Transverse colon (tissue), 4 donors: Measurements from ENCODE around the gene STXBP1. TPM values are rescaled to one million over a fixed set of nuclear protein-coding genes. Genes with fewer than 3 reads are reported as not detected.

Experiments
- DNase-seq: peaks from one replicate; pipeline ENCODE4 v3.0.0-alpha.2; 2019
- H3K27ac ChIP-seq, 4 donors: fragments of 200-600 bp; sonication (generic); 2 replicates each; pipeline ENCODE4 v1.5.1; 2016 to 2018; ENCODE audit warnings: inconsistent platforms in 4 of 4
- H3K27me3 ChIP-seq: fragments of 200-600 bp; sonication (generic); 2 replicates; pipeline ENCODE4 v1.5.1; 2017; ENCODE audit warnings: inconsistent platforms
- H3K36me3 ChIP-seq, 4 donors: fragments of 200-600 bp; sonication (generic); 2 replicates each; pipeline ENCODE4 v1.5.1; 2017 to 2019; ENCODE audit warnings: inconsistent platforms in 4 of 4
- H3K4me1 ChIP-seq, 4 donors: fragments of 200-600 bp; sonication (generic); 2 replicates each; pipeline ENCODE4 v1.5.1; 2017 to 2020; ENCODE audit warnings: inconsistent platforms in 4 of 4
- H3K4me3 ChIP-seq, 4 donors: fragments of 200-600 bp; sonication (generic); 1 replicate in 1 of 4; 2 replicates in 3 of 4; pipeline versions ENCODE4 v1.5.1 to v1.6.1; 2017 to 2019; ENCODE audit warnings: inconsistent platforms in 4 of 4
- H3K9me3 ChIP-seq, 2 donors: fragments of 200-600 bp; sonication (generic); 2 replicates each; pipeline ENCODE4 v1.5.1; 2017 to 2019; ENCODE audit warnings: inconsistent platforms in 2 of 2
- EP300 ChIP-seq: sonication (generic); formaldehyde crosslinking; IDR thresholded peaks from one replicate; pipeline ENCODE4 v1.6.1; 2017; ENCODE audit warnings: antibody characterized with exemption, low read depth
- POLR2A ChIP-seq: fragments of 450-650 bp; IDR thresholded peaks from one replicate; pipeline ENCODE4 v1.6.1; 2016; ENCODE audit warnings: antibody characterized with exemption, mild to moderate bottlenecking, moderate library complexity
- POLR2AphosphoS5 ChIP-seq, 3 donors: sonication (generic); formaldehyde crosslinking; IDR thresholded peaks; one replicate each; pipeline ENCODE4 v1.6.1; 2016; ENCODE audit warnings: antibody characterized with exemption in 3 of 3
- WGBS, 2 donors: methylation state at CpG; one replicate each; pipeline ENCODE4 v1.1.5; 2018; ENCODE audit warnings: low coverage in 1 of 2; 5-methylcytosine and 5-hydroxymethylcytosine counted together
- in situ Hi-C, 4 donors: fragments of 200-750 bp; cut with MboI; loops; one replicate each; pipeline versions ENCODE4 v1.15.0 to v1.15.1; 2017; ENCODE audit warnings: low sequenced_read_pairs in 3 of 4, low pct_ligation_motif_present in 1 of 4, low pct_unique_long_range_greater_than_20kb in 1 of 4
- intact Hi-C: fragments of 100-400 bp; cut with DNase I; formaldehyde crosslinking; loops from one replicate; pipeline ENCODE4 v1.15.1; 2023; ENCODE audit warnings: low total_unique reads
- total RNA-seq, 4 donors: library from RNA; depleted of rRNA; stranded (reverse); fragments of >200 nt; gene quantifications; one replicate each; pipeline ENCODE4 v1.1.0, GENCODE V29; 2016
- TF ChIP-seq, protein P1 (sequence below), 5 experiments: fragments of 200-600 bp in 3 of 5; fragments of 450-650 bp in 2 of 5; sonication (generic) in 3 of 5; IDR thresholded peaks; 1 replicate in 2 of 5; 2 replicates in 3 of 5; pipeline ENCODE4 v1.5.1; 2016 to 2017; ENCODE audit warnings: antibody characterized with exemption in 5 of 5, inconsistent platforms in 3 of 5, mild to moderate bottlenecking in 2 of 5, moderate library complexity in 1 of 5

The STXBP1 gene
- total RNA-seq, 4 donors from 2014 or later = 7.9 to 193 (median 13.3) TPM

DNA sequence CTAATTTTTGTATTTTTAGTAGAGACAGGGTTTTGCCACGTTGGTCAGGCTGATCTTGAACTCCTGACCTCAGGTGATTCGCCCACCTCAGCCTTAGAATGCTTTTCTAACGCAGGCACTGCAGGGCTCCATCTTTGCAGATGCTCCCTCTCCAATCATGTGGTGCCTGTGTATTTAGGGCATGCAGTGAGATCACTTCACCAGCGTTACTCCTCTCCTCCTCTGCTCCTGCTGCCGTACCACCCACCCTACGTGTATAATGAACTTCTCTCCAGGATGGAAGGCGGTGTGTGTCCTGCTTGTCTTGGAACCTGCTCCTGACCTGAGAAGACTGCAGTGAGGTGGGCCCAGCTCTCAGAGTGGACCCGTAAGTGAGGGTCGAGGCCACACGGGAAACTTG is 81.1 kb downstream of the STXBP1 start:
- WGBS, 2 donors = 84 to 94% methylated on average over 6 to 10 of the region's 10 CpGs
- no peak overlapping the region for H3K4me3 ChIP-seq
- no peaks in the 10 kb centered on the region for H3K27me3 ChIP-seq
- in situ Hi-C loops (no loop called here), intact Hi-C loops (no loop called here)
- H3K36me3 ChIP-seq = no peaks in the 10 kb centered on the region
- H3K4me1 ChIP-seq = no peaks in the 10 kb centered on the region
- no peak overlapping the region for H3K27ac ChIP-seq
- TF ChIP-seq POLR2A (no peak), POLR2AphosphoS5 (IDR thresholded peaks at IDR 0.05) (no peak), EP300 (no peak)
- TF ChIP-seq, protein P1, sequence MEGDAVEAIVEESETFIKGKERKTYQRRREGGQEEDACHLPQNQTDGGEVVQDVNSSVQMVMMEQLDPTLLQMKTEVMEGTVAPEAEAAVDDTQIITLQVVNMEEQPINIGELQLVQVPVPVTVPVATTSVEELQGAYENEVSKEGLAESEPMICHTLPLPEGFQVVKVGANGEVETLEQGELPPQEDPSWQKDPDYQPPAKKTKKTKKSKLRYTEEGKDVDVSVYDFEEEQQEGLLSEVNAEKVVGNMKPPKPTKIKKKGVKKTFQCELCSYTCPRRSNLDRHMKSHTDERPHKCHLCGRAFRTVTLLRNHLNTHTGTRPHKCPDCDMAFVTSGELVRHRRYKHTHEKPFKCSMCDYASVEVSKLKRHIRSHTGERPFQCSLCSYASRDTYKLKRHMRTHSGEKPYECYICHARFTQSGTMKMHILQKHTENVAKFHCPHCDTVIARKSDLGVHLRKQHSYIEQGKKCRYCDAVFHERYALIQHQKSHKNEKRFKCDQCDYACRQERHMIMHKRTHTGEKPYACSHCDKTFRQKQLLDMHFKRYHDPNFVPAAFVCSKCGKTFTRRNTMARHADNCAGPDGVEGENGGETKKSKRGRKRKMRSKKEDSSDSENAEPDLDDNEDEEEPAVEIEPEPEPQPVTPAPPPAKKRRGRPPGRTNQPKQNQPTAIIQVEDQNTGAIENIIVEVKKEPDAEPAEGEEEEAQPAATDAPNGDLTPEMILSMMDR (IDR thresholded peaks at IDR 0.05) = no peak
- H3K9me3 ChIP-seq = no peaks in the 10 kb centered on the region
- no peak for DNase-seq

DNA sequence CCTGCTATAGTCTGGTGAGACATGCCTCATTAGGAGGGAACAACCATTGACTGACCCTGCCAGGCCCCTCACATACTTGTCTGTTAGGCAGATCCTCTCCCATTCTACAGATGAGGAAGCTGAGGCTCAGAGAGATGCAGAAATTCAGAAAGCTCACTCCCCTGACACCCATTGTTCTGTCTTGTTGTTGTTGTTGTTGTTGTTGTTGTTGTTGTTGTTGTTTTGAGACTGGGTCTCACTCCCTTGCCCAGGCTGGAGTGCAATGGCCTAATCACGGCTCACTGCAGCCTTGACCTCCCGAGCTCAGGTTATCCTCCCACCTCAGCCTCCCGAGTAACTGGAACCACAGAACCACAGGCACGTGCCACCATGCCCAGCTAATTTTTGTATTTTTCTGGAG is 81.6 kb downstream of the STXBP1 start:
- Histone ChIP-seq H3K27ac (no peak overlapping the region), H3K36me3 (no peaks in the 10 kb centered on the region), H3K27me3 (no peaks in the 10 kb centered on the region), H3K4me3 (no peak overlapping the region), H3K4me1 (peaks cover 0 to under 1% (median 0%) of the 10 kb centered on the region in 4 donors), H3K9me3 (no peaks in the 10 kb centered on the region)
- TF ChIP-seq POLR2AphosphoS5 (IDR thresholded peaks at IDR 0.05) = no peak
- TF ChIP-seq, protein P1 (IDR thresholded peaks at IDR 0.05) = no peak
- no peak for TF ChIP-seq POLR2A
- TF ChIP-seq EP300 = no peak
- in situ Hi-C loops (no loop called here), intact Hi-C loops (no loop called here)
- DNase-seq = no peak
- WGBS, 2 donors = 86 to 94% methylated on average over 4 of the region's 4 CpGs

GRCh38 chr9:127694890-127695720 is 83.0 kb downstream of the STXBP1 start:
- TF ChIP-seq, protein P1 (IDR thresholded peaks at IDR 0.05) = no peak
- TF ChIP-seq EP300 (no peak), POLR2A (no peak), POLR2AphosphoS5 (IDR thresholded peaks at IDR 0.05) (no peak)
- no peaks in the 10 kb centered on the region for H3K9me3 ChIP-seq
- no peaks in the 10 kb centered on the region for H3K27me3 ChIP-seq
- intact Hi-C loops (no loop called here), in situ Hi-C loops (no loop called here)
- peaks cover 0 to 12% (median 7%) of the 10 kb centered on the region in 4 donors for H3K4me1 ChIP-seq
- WGBS, 2 donors = 33 to 56% methylated on average over 1 to 9 of the region's 9 CpGs
- no peak for DNase-seq
- no peak overlapping the region for H3K27ac ChIP-seq
- no peaks in the 10 kb centered on the region for H3K36me3 ChIP-seq
- no peak overlapping the region for H3K4me3 ChIP-seq

DNA sequence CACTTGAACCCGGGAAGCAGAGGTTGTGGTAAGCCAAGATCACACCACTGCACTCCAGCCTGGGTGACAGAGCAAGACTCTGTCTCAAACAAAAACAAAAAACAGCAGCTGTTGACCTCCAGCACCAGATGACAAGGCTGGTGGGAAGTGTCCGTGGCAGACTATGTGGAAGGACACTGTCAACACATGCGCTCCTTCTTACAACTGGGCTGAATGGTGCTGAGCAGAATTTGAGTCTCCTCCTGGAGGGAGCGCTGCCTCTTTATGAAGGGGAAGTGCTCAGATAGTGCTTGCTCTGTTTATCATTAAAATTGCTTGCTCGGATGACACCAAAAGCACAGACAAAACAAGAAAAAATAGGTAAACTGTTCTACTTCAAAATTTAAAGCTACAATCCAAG is 85.5 kb downstream of the STXBP1 start:
- Histone ChIP-seq H3K4me3 (no peak overlapping the region), H3K4me1 (peaks cover 0 to 13% (median 7%) of the 10 kb centered on the region in 4 donors), H3K36me3 (no peaks in the 10 kb centered on the region), H3K27ac (peak overlapping the region in 1 of 4 donors; percentile 3), H3K27me3 (no peaks in the 10 kb centered on the region), H3K9me3 (no peaks in the 10 kb centered on the region)
- no peak for TF ChIP-seq EP300
- no peak for TF ChIP-seq POLR2AphosphoS5 (IDR thresholded peaks at IDR 0.05)
- TF ChIP-seq, protein P1 (IDR thresholded peaks at IDR 0.05) = no peak
- no peak for TF ChIP-seq POLR2A
- intact Hi-C loops (no loop called here), in situ Hi-C loops (no loop called here)
- 71 to 80% methylated on average over 1 to 5 of the region's 5 CpGs for WGBS, 2 donors
- DNase-seq = no peak
